Stimulated activated CD4-positive, alpha-beta T cell treated with anti-CD3 and anti-CD28 coated beads, Interleukin-15, amount 100 ng/mL, for 1 hour (primary cell): Measurements from ENCODE around the gene STARD8.
"Not testable (repeated sequence)": the region's sequence is repeated elsewhere in the genome, so short reads cannot be mapped to it uniquely, and the experiment has no call there.

Experiments used
- DNase-seq, 2 donors: peaks; one replicate each; pipeline ENCODE4 v3.0.0-alpha.2; 2020; ENCODE audit warnings: low read depth in 1 of 2, low spot score in 1 of 2

Gene STARD8

GRCh38 chrX:68714856-68715255 lies 67.4 kb downstream of the STARD8 start:
- DNase-seq = no peak

GRCh38 chrX:68717196-68717595 lies 69.7 kb downstream of the STARD8 start:
- no peak for DNase-seq

GRCh38 chrX:68717663-68718442 lies 70.4 kb downstream of the STARD8 start:
- no peak for DNase-seq

- DNase-seq = no peak
Observed at GRCh38 chrX:68718443-68718820, 71.0 kb downstream of the STARD8 start.

GRCh38 chrX:68719181-68719903 lies 71.9 kb downstream of the STARD8 start:
- DNase-seq = no peak

GRCh38 chrX:68719904-68720614 lies 72.6 kb downstream of the STARD8 start:
- no peak for DNase-seq

- no peak for DNase-seq
Observed at GRCh38 chrX:68720851-68721250, 73.4 kb downstream of the STARD8 start.

- DNase-seq = no peak
Observed at GRCh38 chrX:68721546-68721945, 74.1 kb downstream of the STARD8 start.

- DNase-seq = no peak
Observed at GRCh38 chrX:68721991-68722860, 74.8 kb downstream of the STARD8 start.

GRCh38 chrX:68723491-68724155 lies 76.2 kb downstream of the STARD8 start:
- DNase-seq = no peak

GRCh38 chrX:68724531-68725020 lies 77.1 kb downstream of the STARD8 start:
- no peak for DNase-seq

- DNase-seq = no peak
Observed at GRCh38 chrX:68725756-68726365, 78.4 kb downstream of the STARD8 start.

- no peak for DNase-seq
Observed at GRCh38 chrX:68726366-68726765, 78.9 kb downstream of the STARD8 start.

GRCh38 chrX:68727696-68728095 lies 80.2 kb downstream of the STARD8 start:
- DNase-seq = no peak

- no peak for DNase-seq
Observed at GRCh38 chrX:68728186-68728585, 80.7 kb downstream of the STARD8 start.

- no peak for DNase-seq
Observed at GRCh38 chrX:68731254-68731653, 83.8 kb downstream of the STARD8 start.

GRCh38 chrX:68732906-68733493 lies 85.5 kb downstream of the STARD8 start:
- DNase-seq = peak; percentile 10 to 38

GRCh38 chrX:68735266-68735665 lies 87.8 kb downstream of the STARD8 start:
- no peak for DNase-seq

- not testable (repeated sequence) for DNase-seq
Observed at GRCh38 chrX:68741864-68742263, 94.4 kb downstream of the STARD8 start.
